Gastrocnemius medialis (tissue), 4 donors: ENCODE data around the gene PSMD9.

ENCODE experiments used
- CTCF ChIP-seq, 5 experiments: fragments of 450-650 bp in 3 of 5; fragments of 200-600 bp in 2 of 5; sonication (generic) in 2 of 5; IDR thresholded peaks in 4 of 5; conservative IDR thresholded peaks in 1 of 5; 1 replicate in 4 of 5; 2 replicates in 1 of 5; pipeline ENCODE4 v1.5.1; 2016 to 2019; ENCODE audit warnings: antibody characterized with exemption in 5 of 5, mild to moderate bottlenecking in 3 of 5, moderate library complexity in 3 of 5
- POLR2A ChIP-seq, 2 donors: fragments of 450-650 bp; IDR thresholded peaks; one replicate each; pipeline ENCODE4 v1.6.1; 2017; ENCODE audit warnings: antibody characterized with exemption in 2 of 2, mild to moderate bottlenecking in 2 of 2, moderate library complexity in 2 of 2

- TF ChIP-seq CTCF (IDR thresholded peaks at IDR 0.05 in 4 of 5, conservative IDR thresholded peaks at IDR 0.05 in 1 of 5) (peak in 4 of 5 experiments; percentile 3 to 57 (median 37)), POLR2A (IDR thresholded peaks at IDR 0.05) (no peak)
Observed at GRCh38 chr12:121955258-121956237, 67.0 kb downstream of the PSMD9 start.
